ENCODE data around the gene FHIT. TPM values are rescaled to one million over a fixed set of nuclear protein-coding genes. Genes with fewer than 3 reads are reported as not detected.

The FHIT gene
- total and polyA plus RNA-seq, 10 of the 15 experiments (the other 5 are each of a cell fraction or from before 2014, with no cell fraction given) = 4.2 to 14.9 (median 9.4) TPM

GRCh38 chr3:60986552-60986951, 264.7 kb downstream of the FHIT start:
- no peak for ATAC-seq
- 67% methylated on average over 3 of the region's 3 CpGs for WGBS (ENCODE audit: insufficient coverage, insufficient replicate concordance, low lambda C conversion rate, missing lambda C conversion rate)

GRCh38 chr3:60983906-60984305, 267.3 kb downstream of the FHIT start:
- BruUV-seq (replicated peaks) = no TSS peak
- intact Hi-C loops (cut with micrococcal nuclease; ENCODE audit: unreplicated experiment) (no loop called here), in situ Hi-C loops (cut with MboI) (no loop called here)
- H3K27me3 ChIP-seq (replicated peaks in 1 of 2; ENCODE audit: control insufficient read depth in 2 of 2, insufficient read depth in 2 of 2, low read length in 1 of 2) = no peaks in the 10 kb centered on the region
- RAD21 ChIA-PET (ENCODE audit: unreplicated experiment) = no interaction called here
- DNase-seq (ENCODE audit: low read depth, low spot score) (no peak), FAIRE-seq (no peak), ATAC-seq (no peak)
- no peak overlapping the region for H3K9ac ChIP-seq (ENCODE audit: control insufficient read depth, insufficient read depth, low read length)
- CTCF ChIA-PET = no interaction called here
- peaks cover 1% of the 10 kb centered on the region; the same call in 2 of the 3 replicates for H3K9me3 ChIP-seq (replicated peaks; ENCODE audit: control insufficient read depth, insufficient read depth, low read length)
- no peak for TF ChIP-seq BCL11A (IDR thresholded peaks at IDR 0.05; ENCODE audit: low read depth, low read length)
- no peak for TF ChIP-seq SMARCA5 (IDR thresholded peaks at IDR 0.05)
- H2AFZ ChIP-seq (ENCODE audit: control insufficient read depth, low read depth, low read length) = no peak overlapping the region
- H3K4me3 ChIP-seq = no peak overlapping the region
- POLR2A ChIA-PET = no interaction called here
- SMC1A ChIA-PET (ENCODE audit: uncharacterized antibody, unreplicated experiment) = interaction anchor here (1.3 kb wide), 1 partner anchor 11 kb away, joined by 4 read pairs; no protein-coding TSS in a partner anchor
- no peaks in the 10 kb centered on the region for H4K20me1 ChIP-seq (ENCODE audit: control insufficient read depth, insufficient read depth)
- no peaks in the 10 kb centered on the region for H3K79me2 ChIP-seq (ENCODE audit: control insufficient read depth, insufficient read depth, low read length)
- 58% methylated on average over 1 of the region's 1 CpG for WGBS (ENCODE audit: insufficient coverage, insufficient replicate concordance, low lambda C conversion rate, missing lambda C conversion rate)
- H3K36me3 ChIP-seq (ENCODE audit: control insufficient read depth in 2 of 2, insufficient read depth in 2 of 2, low read length in 1 of 2) = no peaks in the 10 kb centered on the region
- no peaks in the 10 kb centered on the region for H3K4me1 ChIP-seq (ENCODE audit: control insufficient read depth, insufficient read depth, low read length)
- no peak overlapping the region for H3K4me2 ChIP-seq (ENCODE audit: control insufficient read depth, insufficient read depth)
- no peak overlapping the region for H3K27ac ChIP-seq (ENCODE audit: control insufficient read depth, insufficient read depth)

More at GRCh38 chr3:60986552-60986951, 264.7 kb downstream of the FHIT start:
- no peaks in the 10 kb centered on the region for H3K4me1 ChIP-seq (ENCODE audit: control insufficient read depth, insufficient read depth, low read length)
- no peak overlapping the region for H3K4me3 ChIP-seq
- RAD21 ChIA-PET (ENCODE audit: unreplicated experiment) = no interaction called here
- intact Hi-C loops (cut with micrococcal nuclease; ENCODE audit: unreplicated experiment) = no loop called here
- no peak overlapping the region for H3K9ac ChIP-seq (ENCODE audit: control insufficient read depth, insufficient read depth, low read length)
- POLR2A ChIA-PET = no interaction called here
- H4K20me1 ChIP-seq (ENCODE audit: control insufficient read depth, insufficient read depth) = no peaks in the 10 kb centered on the region
- no TSS peak for BruUV-seq (replicated peaks)
- H3K9me3 ChIP-seq (replicated peaks; ENCODE audit: control insufficient read depth, insufficient read depth, low read length) = peaks cover 1% of the 10 kb centered on the region; the same call in 2 of the 3 replicates
- no peaks in the 10 kb centered on the region for H3K79me2 ChIP-seq (ENCODE audit: control insufficient read depth, insufficient read depth, low read length)
- no peak overlapping the region for H3K27ac ChIP-seq (ENCODE audit: control insufficient read depth, insufficient read depth)
- H3K4me2 ChIP-seq (ENCODE audit: control insufficient read depth, insufficient read depth) = no peak overlapping the region
- in situ Hi-C loops (cut with MboI) = no loop called here
- no peaks in the 10 kb centered on the region for H3K36me3 ChIP-seq (ENCODE audit: control insufficient read depth in 2 of 2, insufficient read depth in 2 of 2, low read length in 1 of 2)
- SMC1A ChIA-PET (ENCODE audit: uncharacterized antibody, unreplicated experiment) = interaction anchor here (1.5 kb wide), 1 partner anchor 10 kb away, joined by 5 read pairs; no protein-coding TSS in a partner anchor
- no peak for DNase-seq (ENCODE audit: low read depth, low spot score)
- no peak for FAIRE-seq
- CTCF ChIA-PET = no interaction called here
- no peaks in the 10 kb centered on the region for H3K27me3 ChIP-seq (replicated peaks in 1 of 2; ENCODE audit: control insufficient read depth in 2 of 2, insufficient read depth in 2 of 2, low read length in 1 of 2)
- no peak overlapping the region for H2AFZ ChIP-seq (ENCODE audit: control insufficient read depth, low read depth, low read length)
- TF ChIP-seq ZBTB33 (IDR thresholded peaks at IDR 0.05) (no peak), ASH2L (IDR thresholded peaks at IDR 0.05; ENCODE audit: borderline replicate concordance, low read depth) (no peak), NR2F1 (conservative IDR thresholded peaks at IDR 0.05) (no peak)
